Epithelial cell of esophagus (primary cell): ENCODE results near the gene ATAD1.
A peak's percentile ranks its signal among the peaks of the same experiment; 100 is the strongest.
"Not testable (repeated sequence)": the region's sequence is repeated elsewhere in the genome, so short reads cannot be mapped to it uniquely, and the experiment has no call there.

Experiments
- DNase-seq: peaks from one replicate; pipeline ENCODE4 v3.0.0; 2010; ENCODE audit warnings: low read depth
- H3K4me3 ChIP-seq: 2 replicates; pipeline ENCODE4 v1.5.1; 2011; ENCODE audit warnings: mild to moderate bottlenecking, low read length, control low read depth
- CTCF ChIP-seq: IDR thresholded peaks from 2 replicates; pipeline ENCODE4 v1.5.1; 2011; ENCODE audit warnings: low read depth, mild to moderate bottlenecking, low read length, control low read depth, inconsistent platforms; ENCODE audit not compliant: insufficient read depth; ENCODE audit errors: missing control alignments

The ATAD1 gene

GRCh38 chr10:87752566-87752965 lies 65.5 kb downstream of the ATAD1 start:
- no peak for TF ChIP-seq CTCF
- peak; percentile 82 for DNase-seq
- no peak overlapping the region for H3K4me3 ChIP-seq

- no peak overlapping the region for H3K4me3 ChIP-seq
- DNase-seq = no peak
- no peak for TF ChIP-seq CTCF
Observed at GRCh38 chr10:87751274-87751673, 66.8 kb downstream of the ATAD1 start.

GRCh38 chr10:87750817-87751216 lies 67.2 kb downstream of the ATAD1 start:
- no peak for DNase-seq
- no peak for TF ChIP-seq CTCF
- H3K4me3 ChIP-seq = no peak overlapping the region

GRCh38 chr10:87750001-87750671 lies 67.9 kb downstream of the ATAD1 start:
- no peak for TF ChIP-seq CTCF
- DNase-seq = peak; percentile 54
- H3K4me3 ChIP-seq = no peak overlapping the region

GRCh38 chr10:87748244-87748643 lies 69.8 kb downstream of the ATAD1 start:
- H3K4me3 ChIP-seq, DNase-seq: not testable (repeated sequence)

- DNase-seq = no peak
- H3K4me3 ChIP-seq = no peak overlapping the region
- TF ChIP-seq CTCF = no peak
Observed at GRCh38 chr10:87746911-87747310, 71.1 kb downstream of the ATAD1 start.

GRCh38 chr10:87744606-87745005 lies 73.4 kb downstream of the ATAD1 start:
- H3K4me3 ChIP-seq = no peak overlapping the region
- no peak for TF ChIP-seq CTCF
- DNase-seq = no peak

GRCh38 chr10:87742992-87743610 lies 74.9 kb downstream of the ATAD1 start:
- H3K4me3 ChIP-seq, DNase-seq: not testable (repeated sequence)
